Neural cell (in vitro differentiated cells): ENCODE measurements around the gene DNAH17. TPM values are rescaled to one million over a fixed set of nuclear protein-coding genes. Genes with fewer than 3 reads are reported as not detected.

Experiments used
- H2AFZ ChIP-seq: fragments of 200-600, 300-800 bp; sonication (generic), shearing (Covaris generic); 2 replicates; pipeline ENCODE4 v1.6.0; 2014; ENCODE audit warnings: low read depth, mild to moderate bottlenecking, antibody characterized with exemption, low read length, moderate library complexity
- H3F3A ChIP-seq: fragments of 200-600 bp; shearing (Covaris generic); 2 replicates; pipeline ENCODE4 v1.6.1; 2016; ENCODE audit warnings: mild to moderate bottlenecking, moderate library complexity, mixed read lengths, antibody characterized with exemption, low read length; ENCODE audit not compliant: insufficient read depth, poor library complexity, severe bottlenecking
- H3K27ac ChIP-seq: fragments of 200-600, 300-800 bp; sonication (generic), shearing (Covaris generic); 2 replicates; pipeline ENCODE4 v1.5.1; 2014; ENCODE audit warnings: mild to moderate bottlenecking, low read length, moderate library complexity
- H3K27me3 ChIP-seq: fragments of 300-800, 200-600 bp; sonication (generic), shearing (Covaris generic); 2 replicates; pipeline ENCODE4 v1.6.0; 2014; ENCODE audit warnings: mild to moderate bottlenecking, low read depth, low read length, moderate library complexity; ENCODE audit not compliant: insufficient read depth
- H3K36me3 ChIP-seq: fragments of 300-800, 200-600 bp; sonication (generic), shearing (Covaris generic); 2 replicates; pipeline ENCODE4 v1.5.1; 2014; ENCODE audit warnings: mild to moderate bottlenecking, antibody characterized with exemption, low read length, moderate library complexity; ENCODE audit not compliant: insufficient read depth
- H3K4me2 ChIP-seq: fragments of 300-800, 200-600 bp; sonication (generic), shearing (Covaris generic); 2 replicates; pipeline ENCODE4 v1.6.0; 2014; ENCODE audit warnings: mild to moderate bottlenecking, low read length
- H3K4me3 ChIP-seq: fragments of 300-800, 200-600 bp; sonication (generic), shearing (Covaris generic); 2 replicates; pipeline ENCODE4 v1.5.1; 2014; ENCODE audit warnings: mild to moderate bottlenecking, low read length, moderate library complexity
- H3K79me2 ChIP-seq: fragments of 200-600 bp; shearing (Covaris generic); replicated peaks from 2 replicates; pipeline ENCODE4 v1.6.0; 2014; ENCODE audit warnings: mild to moderate bottlenecking, low read length, moderate library complexity; ENCODE audit not compliant: insufficient read depth
- H3K9ac ChIP-seq: fragments of 300-800, 200-600 bp; sonication (generic), shearing (Covaris generic); 2 replicates; pipeline ENCODE4 v1.6.1; 2016; ENCODE audit warnings: mild to moderate bottlenecking, low read length, mixed read lengths
- H3K9me2 ChIP-seq: fragments of 200-600 bp; shearing (Covaris generic); 2 replicates; pipeline ENCODE4 v1.6.1; 2016; ENCODE audit warnings: mild to moderate bottlenecking, low read length, mixed read lengths; ENCODE audit not compliant: insufficient read depth
- H3K9me3 ChIP-seq: fragments of 200-600, 300-800 bp; sonication (generic), shearing (Covaris generic); 2 replicates; pipeline ENCODE4 v1.6.1; 2016; ENCODE audit warnings: mild to moderate bottlenecking, mixed run types, low read length, moderate library complexity, mixed read lengths
- H4K20me1 ChIP-seq: fragments of 200-600 bp; shearing (Covaris generic); 2 replicates; pipeline ENCODE4 v1.6.1; 2016; ENCODE audit warnings: mild to moderate bottlenecking, mixed run types; ENCODE audit not compliant: insufficient read depth
- CTCF ChIP-seq: fragments of 450-650 bp; IDR thresholded peaks from 2 replicates; pipeline ENCODE4 v1.5.1; 2014; ENCODE audit warnings: antibody characterized with exemption, mild to moderate bottlenecking, moderate library complexity; ENCODE audit not compliant: poor library complexity, severe bottlenecking
- EP300 ChIP-seq: fragments of 450-650 bp; conservative IDR thresholded peaks from 2 replicates; pipeline ENCODE4 v1.6.1; 2014; ENCODE audit warnings: antibody characterized with exemption, mild to moderate bottlenecking, moderate library complexity; ENCODE audit not compliant: poor library complexity, severe bottlenecking
- EZH2 ChIP-seq: fragments of 200-600, 300-800 bp; shearing (Covaris generic), sonication (generic); IDR thresholded peaks from 2 replicates; pipeline ENCODE4 v1.6.1; 2014; ENCODE audit warnings: antibody characterized with exemption, low read length, borderline replicate concordance, mild to moderate bottlenecking; ENCODE audit not compliant: insufficient read depth, poor library complexity, severe bottlenecking
- MXI1 ChIP-seq: fragments of 450-650 bp; conservative IDR thresholded peaks from 2 replicates; pipeline ENCODE4 v1.6.1; 2014; ENCODE audit warnings: antibody characterized with exemption, mild to moderate bottlenecking; ENCODE audit not compliant: poor library complexity, severe bottlenecking
- POLR2AphosphoS5 ChIP-seq: IDR thresholded peaks from 2 replicates; pipeline ENCODE4 v1.6.1; 2012
- RAD21 ChIP-seq: fragments of 450-650 bp; conservative IDR thresholded peaks from 2 replicates; pipeline ENCODE4 v1.6.1; 2014; ENCODE audit warnings: antibody characterized with exemption, mild to moderate bottlenecking, moderate library complexity
- REST ChIP-seq: IDR thresholded peaks from 2 replicates; pipeline ENCODE4 v1.6.1; 2012; ENCODE audit warnings: borderline replicate concordance
- SMC3 ChIP-seq: fragments of 450-650 bp; conservative IDR thresholded peaks from 2 replicates; pipeline ENCODE4 v1.6.1; 2014; ENCODE audit warnings: antibody characterized with exemption, mild to moderate bottlenecking, moderate library complexity; ENCODE audit not compliant: poor library complexity
- TAF1 ChIP-seq: IDR thresholded peaks from 2 replicates; pipeline ENCODE4 v1.6.1; 2012; ENCODE audit warnings: low read depth
- polyA plus RNA-seq: library from polyadenylated mRNA; depleted of rRNA; stranded (reverse); fragments of >200 nt; gene quantifications from 2 replicates; pipeline ENCODE4 v1.2.3, GENCODE V29; 2014

DNAH17 gene
- polyA plus RNA-seq, 1 donor from 2014 or later: not detected

- Histone ChIP-seq H2AFZ (no peak overlapping the region), H3K27ac (no peak overlapping the region), H4K20me1 (no peaks in the 10 kb centered on the region), H3K36me3 (no peaks in the 10 kb centered on the region), H3F3A (no peaks in the 10 kb centered on the region), H3K9me3 (no peaks in the 10 kb centered on the region), H3K79me2 (no peaks in the 10 kb centered on the region), H3K9ac (no peak overlapping the region), H3K4me3 (no peak overlapping the region), H3K27me3 (no peaks in the 10 kb centered on the region), H3K9me2 (no peaks in the 10 kb centered on the region), H3K4me2 (no peak overlapping the region)
- TF ChIP-seq MXI1: no peak
- TF ChIP-seq EZH2: no peak
- no peak for TF ChIP-seq EP300
- no peak for TF ChIP-seq SMC3
- TF ChIP-seq REST: no peak
- no peak for TF ChIP-seq CTCF
Observed at GRCh38 chr17:78458091-78458490, 119.1 kb downstream of the DNAH17 start.

- Histone ChIP-seq H2AFZ (no peak overlapping the region), H3F3A (no peaks in the 10 kb centered on the region), H3K9ac (no peak overlapping the region), H3K4me2 (no peak overlapping the region), H3K79me2 (no peaks in the 10 kb centered on the region), H3K9me3 (no peaks in the 10 kb centered on the region), H3K9me2 (no peaks in the 10 kb centered on the region), H3K36me3 (no peaks in the 10 kb centered on the region), H3K27ac (no peak overlapping the region), H4K20me1 (no peaks in the 10 kb centered on the region), H3K4me3 (no peak overlapping the region), H3K27me3 (no peaks in the 10 kb centered on the region)
- TF ChIP-seq REST: no peak
- TF ChIP-seq CTCF: no peak
- TF ChIP-seq POLR2AphosphoS5: no peak
- no peak for TF ChIP-seq RAD21
- no peak for TF ChIP-seq TAF1
Observed at GRCh38 chr17:78454346-78454745, 122.8 kb downstream of the DNAH17 start.
